Mesendoderm (in vitro differentiated cells): ENCODE results near the gene ATAT1.

ENCODE experiments used
- DNase-seq: peaks from one replicate; pipeline ENCODE4 v3.0.0; 2013
- H2AK5ac ChIP-seq: 2 replicates; pipeline ENCODE4 v1.6.1; 2013; ENCODE audit warnings: low read length, inconsistent platforms
- H2BK120ac ChIP-seq: 2 replicates; pipeline ENCODE4 v1.6.1; 2013; ENCODE audit warnings: low read depth, mild to moderate bottlenecking, low read length, moderate library complexity, mixed read lengths
- H2BK15ac ChIP-seq: replicated peaks from 2 replicates; pipeline ENCODE4 v1.6.1; 2013; ENCODE audit warnings: low read depth, mild to moderate bottlenecking, moderate library complexity
- H2BK5ac ChIP-seq: 2 replicates; pipeline ENCODE4 v1.6.1; 2013; ENCODE audit warnings: low read length, inconsistent platforms
- H3K18ac ChIP-seq: 2 replicates; pipeline ENCODE4 v1.6.1; 2013; ENCODE audit warnings: mild to moderate bottlenecking, low read length, mixed read lengths
- H3K23ac ChIP-seq: one replicate; pipeline ENCODE4 v1.6.1; 2013; ENCODE audit warnings: low read length
- H3K27ac ChIP-seq: 2 replicates; pipeline ENCODE4 v1.5.1; 2013; ENCODE audit warnings: low read depth, mild to moderate bottlenecking, inconsistent platforms, low read length, moderate library complexity
- H3K27me3 ChIP-seq: 2 replicates; pipeline ENCODE4 v1.6.1; 2013; ENCODE audit warnings: low read length, control low read depth, mild to moderate bottlenecking, inconsistent platforms; ENCODE audit not compliant: insufficient read depth, poor library complexity
- H3K36me3 ChIP-seq: 2 replicates; pipeline ENCODE4 v1.6.1; 2013; ENCODE audit warnings: low read length, inconsistent platforms; ENCODE audit not compliant: control insufficient read depth, insufficient read depth
- H3K4ac ChIP-seq: one replicate; pipeline ENCODE4 v1.6.1; 2013; ENCODE audit warnings: low read depth, mild to moderate bottlenecking, low read length, moderate library complexity
- H3K4me1 ChIP-seq: 2 replicates; pipeline ENCODE4 v1.6.1; 2013; ENCODE audit warnings: low read depth, low read length, inconsistent platforms; ENCODE audit not compliant: control insufficient read depth
- H3K4me2 ChIP-seq: 2 replicates; pipeline ENCODE4 v1.6.1; 2013; ENCODE audit warnings: low read length
- H3K4me3 ChIP-seq: 2 replicates; pipeline ENCODE4 v1.5.1; 2013; ENCODE audit warnings: mild to moderate bottlenecking, low read length
- H3K56ac ChIP-seq: one replicate; pipeline ENCODE4 v1.6.1; 2013; ENCODE audit warnings: low read length
- H3K79me1 ChIP-seq: 2 replicates; pipeline ENCODE4 v1.6.1; 2013; ENCODE audit warnings: low read length, inconsistent platforms
- H3K79me2 ChIP-seq: 2 replicates; pipeline ENCODE4 v1.6.1; 2013; ENCODE audit warnings: mild to moderate bottlenecking, low read length; ENCODE audit not compliant: control insufficient read depth, insufficient read depth
- H3K9ac ChIP-seq: 2 replicates; pipeline ENCODE4 v1.6.1; 2013; ENCODE audit warnings: low read length, inconsistent platforms
- H4K5ac ChIP-seq: one replicate; pipeline ENCODE4 v1.6.1; 2013; ENCODE audit warnings: low read length
- H4K8ac ChIP-seq: one replicate; pipeline ENCODE4 v1.6.1; 2013; ENCODE audit warnings: low read depth, mild to moderate bottlenecking, control low read depth, low read length, moderate library complexity
- WGBS: extraction: QIAGEN DNeasy Blood & Tissue Kit; methylation state at CpG from one replicate; pipeline ENCODE4 v1.1.7; 2013; ENCODE audit warnings: low lambda C conversion rate, missing lambda C conversion rate; ENCODE audit not compliant: insufficient coverage; ENCODE audit errors: extremely low coverage; 5-methylcytosine and 5-hydroxymethylcytosine counted together

Gene ATAT1

DNA sequence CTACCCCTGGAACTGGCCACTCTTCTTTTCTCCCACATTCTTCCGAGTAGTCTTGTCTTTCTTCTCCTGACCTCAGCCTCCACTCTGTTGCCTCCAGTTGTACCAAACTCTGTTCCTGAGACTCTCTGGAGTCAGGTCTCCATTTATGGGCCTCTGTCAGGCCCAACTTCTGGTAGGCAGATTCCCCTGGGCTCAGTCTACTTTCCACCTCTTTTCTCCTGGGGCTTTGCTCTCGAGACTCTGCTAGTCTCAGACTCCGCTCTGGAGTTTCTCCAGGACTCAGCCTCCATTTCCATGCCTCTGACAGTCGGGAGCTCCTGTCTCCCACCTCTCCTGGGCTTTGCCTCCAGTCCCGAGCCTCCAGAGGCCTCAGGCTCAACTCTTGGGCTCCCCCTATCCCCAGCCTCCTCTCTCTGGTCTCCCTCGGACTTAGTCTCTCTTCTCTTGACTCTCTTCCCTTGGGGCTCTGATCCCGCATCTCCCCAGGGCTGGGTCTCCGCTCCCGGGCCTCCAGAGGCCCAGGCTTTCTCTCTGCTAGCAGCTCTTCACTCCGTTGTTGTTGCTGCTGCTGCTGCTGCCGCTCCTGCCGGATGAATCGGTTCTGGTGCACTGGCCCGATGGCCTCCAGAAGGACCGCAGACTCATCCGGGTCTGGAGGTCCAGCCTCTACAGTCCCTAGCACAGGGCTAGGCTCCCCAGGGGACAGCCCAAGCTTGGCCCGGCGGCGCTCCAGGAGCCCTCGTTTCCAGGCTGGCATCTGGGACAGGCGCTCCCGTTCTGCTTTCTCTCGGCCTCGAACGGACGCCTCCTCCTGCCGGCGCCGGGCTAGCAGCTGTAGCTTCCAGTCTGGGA, 58.7 kb downstream of the ATAT1 start:
- H2AK5ac ChIP-seq: peak overlapping the region; percentile 88
- peak overlapping the region; percentile 29 for H2BK5ac ChIP-seq
- H3K9ac ChIP-seq: peak overlapping the region; percentile 99
- H3K36me3 ChIP-seq: peaks cover 4% of the 10 kb centered on the region
- H3K27me3 ChIP-seq: no peaks in the 10 kb centered on the region
- no peak overlapping the region for H2BK15ac ChIP-seq
- DNase-seq: peak; percentile 49
- peaks cover 29% of the 10 kb centered on the region for H3K79me1 ChIP-seq
- H3K27ac ChIP-seq: peak overlapping the region; percentile 34
- H3K4me1 ChIP-seq: peaks cover 26% of the 10 kb centered on the region
- no peak overlapping the region for H4K5ac ChIP-seq
- no CpG with 5 or more reads among the region's 29 CpGs for WGBS
- peak overlapping the region; percentile 93 for H3K4me2 ChIP-seq
- H3K23ac ChIP-seq: peak overlapping the region; percentile 71
- H3K18ac ChIP-seq: peak overlapping the region; percentile 3
- H3K79me2 ChIP-seq: peaks cover 53% of the 10 kb centered on the region
- H3K4me3 ChIP-seq: peak overlapping the region; percentile 80
- peak overlapping the region; percentile 100 for H3K56ac ChIP-seq
- H2BK120ac ChIP-seq: no peak overlapping the region
- no peak overlapping the region for H4K8ac ChIP-seq
- H3K4ac ChIP-seq: peak overlapping the region; percentile 50

DNA sequence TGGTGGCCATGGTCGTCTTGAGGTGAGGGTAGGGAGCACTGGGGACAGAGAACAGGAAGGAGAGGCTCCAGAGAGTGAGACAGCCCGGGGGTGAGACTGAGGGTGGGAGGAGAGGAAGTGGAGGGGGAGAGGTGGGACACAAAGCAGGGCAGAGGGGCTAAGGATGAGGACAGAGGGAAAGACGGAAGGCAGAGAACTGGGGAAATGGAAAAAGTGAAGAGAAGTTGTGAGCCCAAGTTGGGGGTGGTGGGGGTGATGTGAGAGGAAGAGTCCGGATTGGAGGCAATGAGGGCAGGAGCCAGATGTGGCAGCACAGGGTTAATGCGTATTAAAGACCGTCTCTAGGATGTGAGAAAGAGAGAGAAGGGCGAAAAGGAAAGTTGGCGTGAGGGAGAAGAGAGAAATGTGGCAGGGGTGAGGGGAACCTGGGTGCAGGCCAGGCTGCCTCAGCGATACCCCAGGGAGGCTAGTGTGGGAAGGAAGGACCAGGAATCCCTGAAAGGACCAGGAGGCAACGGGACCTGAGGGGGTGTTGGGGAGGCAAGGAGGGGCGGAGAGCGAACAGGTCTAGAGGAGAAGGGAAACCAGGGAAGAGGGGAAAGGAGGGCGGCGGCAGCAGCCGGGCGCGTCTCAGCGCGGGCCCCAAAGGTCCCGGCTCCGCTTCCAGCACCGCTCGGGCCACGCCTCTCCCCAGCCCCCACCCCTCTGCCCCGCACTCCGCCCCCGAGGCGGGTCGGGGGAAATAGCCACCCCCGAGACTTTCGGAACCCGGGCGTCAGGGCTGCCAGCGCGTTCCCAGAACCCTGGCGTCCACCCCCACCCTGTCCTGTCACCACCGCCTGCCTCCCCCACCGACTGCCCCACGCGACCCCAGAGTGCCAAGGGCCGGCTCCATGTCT, 59.6 kb downstream of the ATAT1 start, which contains the start of gene PPP1R18:
TSS of gene PPP1R18 (minus strand) at position 637 of the 899 bp plus-strand sequence. CDS start at position 10, 627 bp downstream.
- Histone ChIP-seq H3K79me1 (peaks cover 29% of the 10 kb centered on the region), H3K56ac (peak within 1 kb of the TSS; percentile 100), H3K27ac (peak within 1 kb of the TSS; percentile 87), H2BK5ac (peak within 1 kb of the TSS; percentile 94), H3K79me2 (peaks cover 48% of the 10 kb centered on the region), H3K9ac (peak within 1 kb of the TSS; percentile 99), H4K8ac (no peak within 1 kb of the TSS), H3K27me3 (no peaks in the 10 kb centered on the region), H2AK5ac (peak within 1 kb of the TSS; percentile 88), H3K4me1 (peaks cover 26% of the 10 kb centered on the region), H2BK120ac (no peak within 1 kb of the TSS), H3K36me3 (peaks cover 4% of the 10 kb centered on the region), H3K4me3 (peak within 1 kb of the TSS; percentile 84), H3K18ac (peak within 1 kb of the TSS; percentile 63), H4K5ac (no peak within 1 kb of the TSS), H3K4me2 (peak within 1 kb of the TSS; percentile 93), H3K4ac (peak within 1 kb of the TSS; percentile 74), H3K23ac (peak within 1 kb of the TSS; percentile 95), H2BK15ac (no peak within 1 kb of the TSS)
- WGBS: no CpG with 5 or more reads among the region's 41 CpGs
- DNase-seq: peak; percentile 57

DNA sequence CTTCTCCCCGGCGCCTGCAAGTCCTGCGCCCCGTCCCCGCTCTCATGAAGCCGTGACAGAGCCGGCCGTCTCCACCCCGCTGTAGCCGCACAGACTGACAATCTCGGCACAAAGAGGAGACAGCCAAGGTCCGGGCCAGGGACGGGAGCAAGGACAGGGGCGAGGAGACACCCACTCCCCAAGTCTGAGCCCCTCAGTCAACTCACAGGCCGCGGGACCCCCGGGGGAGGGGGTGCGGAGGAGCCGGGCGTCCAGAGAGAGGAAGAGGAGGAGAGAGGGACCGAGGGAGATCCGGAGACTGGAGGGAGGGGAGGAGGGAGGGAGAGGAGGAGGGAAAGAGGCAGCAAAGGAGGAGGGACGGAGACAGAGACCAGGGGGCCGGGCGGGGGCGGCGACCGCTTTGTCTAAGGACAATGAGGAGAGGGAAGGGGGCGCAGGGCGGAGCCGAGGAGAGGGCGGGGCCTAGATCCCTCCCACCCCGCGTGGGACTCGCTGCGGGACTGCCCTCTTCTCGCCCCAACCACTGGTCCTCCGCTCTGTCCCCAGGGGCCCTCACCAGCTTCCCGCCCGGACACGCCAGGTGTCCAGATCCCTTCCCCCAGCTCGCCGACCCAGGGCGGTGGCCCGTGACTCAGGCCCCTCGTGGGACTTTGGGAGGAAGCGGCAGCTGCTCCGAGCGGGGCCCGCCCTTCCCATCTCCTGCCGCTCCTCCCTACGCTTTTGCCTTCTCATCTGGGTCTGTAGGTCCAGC, 60.4 kb downstream of the ATAT1 start:
- H2BK120ac ChIP-seq: no peak overlapping the region
- peak overlapping the region; percentile 87 for H3K27ac ChIP-seq
- peak overlapping the region; percentile 100 for H3K56ac ChIP-seq
- H3K9ac ChIP-seq: peak overlapping the region; percentile 93
- H2AK5ac ChIP-seq: no peak overlapping the region
- peaks cover 26% of the 10 kb centered on the region for H3K4me1 ChIP-seq
- peaks cover 26% of the 10 kb centered on the region for H3K79me1 ChIP-seq
- H3K27me3 ChIP-seq: no peaks in the 10 kb centered on the region
- no peak overlapping the region for H2BK15ac ChIP-seq
- H3K4me2 ChIP-seq: peak overlapping the region; percentile 59
- peak overlapping the region; percentile 84 for H3K4me3 ChIP-seq
- H3K79me2 ChIP-seq: peaks cover 43% of the 10 kb centered on the region
- H3K4ac ChIP-seq: peak overlapping the region; percentile 74
- H3K18ac ChIP-seq: peak overlapping the region; percentile 63
- H4K8ac ChIP-seq: no peak overlapping the region
- H3K23ac ChIP-seq: peak overlapping the region; percentile 72
- no CpG with 5 or more reads among the region's 52 CpGs for WGBS
- peak; percentile 95 for DNase-seq
- peaks cover 2% of the 10 kb centered on the region for H3K36me3 ChIP-seq
- peak overlapping the region; percentile 69 for H2BK5ac ChIP-seq
- no peak overlapping the region for H4K5ac ChIP-seq

DNA sequence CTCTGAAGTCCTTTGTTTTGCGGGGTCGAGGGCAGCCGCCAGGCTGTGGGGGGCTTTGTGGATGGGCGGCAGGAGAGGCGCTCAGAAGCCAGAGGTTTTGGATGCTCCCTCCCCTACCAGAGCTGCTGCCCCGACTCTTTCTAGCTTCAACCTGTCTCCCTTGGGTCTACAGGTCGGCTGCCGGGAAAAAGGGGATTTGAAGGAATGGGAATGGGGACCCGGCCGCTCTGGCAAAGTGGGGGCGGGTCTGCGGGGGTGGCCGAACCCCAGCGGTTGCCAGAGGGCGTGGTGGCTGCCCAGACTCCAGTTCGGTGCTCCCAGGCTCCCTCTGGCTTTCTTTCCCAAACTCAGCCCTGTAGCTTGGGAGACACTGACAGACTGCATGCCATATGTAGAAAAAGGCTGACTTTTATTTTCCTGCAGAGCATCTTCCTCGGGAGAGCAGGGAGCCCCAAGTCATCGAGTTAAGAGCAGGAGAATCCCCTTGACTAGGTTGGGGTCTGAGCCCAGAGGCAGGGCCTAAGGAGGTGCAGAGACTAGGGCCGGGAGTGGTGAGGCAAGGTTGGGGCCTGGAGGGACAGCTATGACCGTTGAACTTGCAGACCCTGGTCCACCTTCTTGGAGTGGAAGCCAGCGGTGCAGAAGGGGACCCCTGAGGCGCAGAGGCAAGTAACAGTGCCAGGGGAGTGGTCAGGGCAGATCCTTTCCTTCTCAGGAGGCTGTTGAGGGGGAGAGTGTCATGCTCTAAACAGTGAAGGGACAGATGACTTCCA, 61.2 kb downstream of the ATAT1 start:
- peak overlapping the region; percentile 74 for H3K4ac ChIP-seq
- peaks cover 23% of the 10 kb centered on the region for H3K4me1 ChIP-seq
- H3K27ac ChIP-seq: peak overlapping the region; percentile 53
- peak overlapping the region; percentile 83 for H3K9ac ChIP-seq
- no peak overlapping the region for H2BK5ac ChIP-seq
- H3K18ac ChIP-seq: peak overlapping the region; percentile 63
- no peak overlapping the region for H4K5ac ChIP-seq
- no peak overlapping the region for H2AK5ac ChIP-seq
- peak overlapping the region; percentile 69 for H3K23ac ChIP-seq
- H3K36me3 ChIP-seq: peaks cover under 1% of the 10 kb centered on the region
- peak overlapping the region; percentile 53 for H3K4me2 ChIP-seq
- DNase-seq: peak; percentile 58
- H3K79me1 ChIP-seq: peaks cover 24% of the 10 kb centered on the region
- H2BK120ac ChIP-seq: no peak overlapping the region
- H3K27me3 ChIP-seq: no peaks in the 10 kb centered on the region
- H3K4me3 ChIP-seq: peak overlapping the region; percentile 68
- no peak overlapping the region for H4K8ac ChIP-seq
- WGBS: no CpG with 5 or more reads among the region's 22 CpGs
- peak overlapping the region; percentile 95 for H3K56ac ChIP-seq
- H2BK15ac ChIP-seq: no peak overlapping the region
- peaks cover 36% of the 10 kb centered on the region for H3K79me2 ChIP-seq

DNA sequence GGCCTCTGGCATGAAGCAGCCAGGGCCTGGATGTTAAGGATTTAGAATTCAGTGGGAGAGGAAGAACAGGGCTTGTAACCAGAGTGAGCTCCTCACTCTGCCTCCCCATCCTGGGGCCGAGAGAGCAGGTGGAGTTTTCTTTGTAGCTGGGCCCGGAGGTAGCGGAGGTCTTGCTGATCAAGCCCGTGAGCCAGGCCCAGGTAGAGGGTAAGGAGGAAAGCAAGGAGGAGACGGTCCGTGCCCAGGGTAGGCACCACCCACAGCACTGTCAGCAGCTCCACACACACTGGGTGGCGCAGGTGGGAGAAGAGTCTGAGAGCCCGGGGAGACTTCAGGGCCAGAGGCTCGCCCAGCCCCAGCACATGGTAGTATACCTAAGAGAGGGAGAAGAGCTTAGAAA, 61.9 kb downstream of the ATAT1 start:
- DNase-seq: no peak
- Histone ChIP-seq H3K4me2 (no peak overlapping the region), H3K4me3 (no peak overlapping the region), H4K8ac (no peak overlapping the region), H3K9ac (no peak overlapping the region), H2BK5ac (no peak overlapping the region), H3K18ac (no peak overlapping the region), H3K4me1 (peaks cover 18% of the 10 kb centered on the region), H3K79me2 (peaks cover 28% of the 10 kb centered on the region), H4K5ac (no peak overlapping the region), H2BK120ac (no peak overlapping the region), H3K23ac (no peak overlapping the region), H3K4ac (no peak overlapping the region), H2AK5ac (no peak overlapping the region), H3K56ac (no peak overlapping the region), H3K27ac (no peak overlapping the region), H3K27me3 (no peaks in the 10 kb centered on the region), H3K36me3 (no peaks in the 10 kb centered on the region), H2BK15ac (no peak overlapping the region), H3K79me1 (peaks cover 21% of the 10 kb centered on the region)
- WGBS: no CpG with 5 or more reads among the region's 9 CpGs
